Measurements from ENCODE around the gene C13orf46.

DNA sequence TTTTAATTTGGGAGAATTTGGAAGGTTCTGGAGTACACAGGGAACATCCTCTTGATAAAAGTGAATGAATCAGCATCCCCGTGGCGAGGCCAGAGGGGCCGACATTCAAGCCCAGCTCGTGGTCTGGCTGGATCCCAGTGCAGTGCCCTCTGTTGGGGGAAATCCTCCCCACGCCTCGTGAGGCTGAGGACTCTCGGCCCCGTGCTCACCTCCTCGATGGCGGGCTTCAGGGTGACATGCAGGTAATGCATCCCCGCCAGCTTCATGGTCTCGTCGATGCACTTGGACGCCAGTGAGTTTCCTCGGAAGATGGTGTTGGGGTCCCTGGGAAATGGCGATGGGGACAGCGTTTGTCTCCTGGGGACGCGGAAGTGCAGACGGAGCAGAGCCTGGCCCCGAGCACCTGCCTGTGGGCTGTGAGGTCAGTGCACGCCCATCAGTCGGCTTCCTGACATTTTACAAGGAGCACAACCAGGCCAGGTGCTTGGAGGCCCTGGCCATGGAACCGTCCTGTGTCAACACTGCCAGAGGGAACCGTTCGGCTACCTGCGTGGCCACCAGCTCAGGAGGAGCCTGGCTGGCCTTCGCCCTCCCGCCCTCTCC, 43.3 kb upstream of the C13orf46 start:
- TF ChIP-seq, protein P1, sequence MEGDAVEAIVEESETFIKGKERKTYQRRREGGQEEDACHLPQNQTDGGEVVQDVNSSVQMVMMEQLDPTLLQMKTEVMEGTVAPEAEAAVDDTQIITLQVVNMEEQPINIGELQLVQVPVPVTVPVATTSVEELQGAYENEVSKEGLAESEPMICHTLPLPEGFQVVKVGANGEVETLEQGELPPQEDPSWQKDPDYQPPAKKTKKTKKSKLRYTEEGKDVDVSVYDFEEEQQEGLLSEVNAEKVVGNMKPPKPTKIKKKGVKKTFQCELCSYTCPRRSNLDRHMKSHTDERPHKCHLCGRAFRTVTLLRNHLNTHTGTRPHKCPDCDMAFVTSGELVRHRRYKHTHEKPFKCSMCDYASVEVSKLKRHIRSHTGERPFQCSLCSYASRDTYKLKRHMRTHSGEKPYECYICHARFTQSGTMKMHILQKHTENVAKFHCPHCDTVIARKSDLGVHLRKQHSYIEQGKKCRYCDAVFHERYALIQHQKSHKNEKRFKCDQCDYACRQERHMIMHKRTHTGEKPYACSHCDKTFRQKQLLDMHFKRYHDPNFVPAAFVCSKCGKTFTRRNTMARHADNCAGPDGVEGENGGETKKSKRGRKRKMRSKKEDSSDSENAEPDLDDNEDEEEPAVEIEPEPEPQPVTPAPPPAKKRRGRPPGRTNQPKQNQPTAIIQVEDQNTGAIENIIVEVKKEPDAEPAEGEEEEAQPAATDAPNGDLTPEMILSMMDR (IDR thresholded peaks at IDR 0.05 in 8 of 11, conservative IDR thresholded peaks at IDR 0.05 in 3 of 11) = no peak
- TF ChIP-seq POLR2A (IDR thresholded peaks at IDR 0.05) = no peak
